Activated naive CD8-positive, alpha-beta T cell treated with anti-CD3 and anti-CD28 coated beads for 36 hours (primary cell): Measurements from ENCODE around the gene TRDMT1. TPM values are rescaled to one million over a fixed set of nuclear protein-coding genes. Genes with fewer than 3 reads are reported as not detected.

Experiments used
- DNase-seq: peaks from one replicate; pipeline ENCODE4 v3.0.0; 2021
- H3K27ac Mint-ChIP-seq: one replicate; pipeline ENCODE4 v1.8.0; 2022; ENCODE audit warnings: mild to moderate bottlenecking, moderate library complexity, mixed read lengths
- H3K27me3 Mint-ChIP-seq: one replicate; pipeline ENCODE4 v1.8.0; 2022; ENCODE audit warnings: mild to moderate bottlenecking, mixed read lengths
- H3K36me3 Mint-ChIP-seq: one replicate; pipeline ENCODE4 v1.8.0; 2021; ENCODE audit warnings: mild to moderate bottlenecking, mixed read lengths
- H3K4me1 Mint-ChIP-seq: one replicate; pipeline ENCODE4 v1.8.0; 2021; ENCODE audit warnings: mixed read lengths
- H3K4me3 Mint-ChIP-seq: one replicate; pipeline ENCODE4 v1.8.0; 2022; ENCODE audit warnings: mild to moderate bottlenecking, moderate library complexity, mixed read lengths
- H3K9me3 Mint-ChIP-seq: one replicate; pipeline ENCODE4 v1.8.0; 2022; ENCODE audit warnings: mixed read lengths
- total RNA-seq, 2 experiments: library from RNA; stranded (reverse); gene quantifications; one replicate each; pipeline ENCODE4 v1.2.3, GENCODE V29; 2021

TRDMT1 gene
- total RNA-seq, 2 experiments from 2014 or later = 9.5 to 9.6 TPM

GRCh38 chr10:17236468-17237148, 35.1 kb upstream of the TRDMT1 start:
- Mint-ChIP-seq H3K9me3 (no peaks in the 10 kb centered on the region), H3K36me3 (peaks cover 51% of the 10 kb centered on the region), H3K27ac (no peak overlapping the region), H3K27me3 (no peaks in the 10 kb centered on the region), H3K4me3 (no peak overlapping the region), H3K4me1 (peaks cover 44% of the 10 kb centered on the region)
- DNase-seq = no peak

DNA sequence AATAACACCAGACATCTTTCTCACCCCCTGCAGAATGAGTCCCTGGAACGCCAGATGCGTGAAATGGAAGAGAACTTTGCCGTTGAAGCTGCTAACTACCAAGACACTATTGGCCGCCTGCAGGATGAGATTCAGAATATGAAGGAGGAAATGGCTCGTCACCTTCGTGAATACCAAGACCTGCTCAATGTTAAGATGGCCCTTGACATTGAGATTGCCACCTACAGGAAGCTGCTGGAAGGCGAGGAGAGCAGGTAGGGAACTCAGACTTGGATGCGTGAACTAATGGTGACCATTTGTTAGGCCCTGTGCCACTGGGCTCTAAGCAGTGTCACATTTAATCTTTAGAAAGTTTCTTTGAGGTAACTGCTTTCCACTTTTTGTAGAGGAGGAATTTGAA, 33.7 kb upstream of the TRDMT1 start:
- Mint-ChIP-seq H3K9me3 (no peaks in the 10 kb centered on the region), H3K36me3 (peaks cover 66% of the 10 kb centered on the region), H3K27ac (peak overlapping the region; percentile 71), H3K27me3 (no peaks in the 10 kb centered on the region), H3K4me1 (peaks cover 52% of the 10 kb centered on the region), H3K4me3 (peak overlapping the region; percentile 25)
- no peak for DNase-seq

DNA sequence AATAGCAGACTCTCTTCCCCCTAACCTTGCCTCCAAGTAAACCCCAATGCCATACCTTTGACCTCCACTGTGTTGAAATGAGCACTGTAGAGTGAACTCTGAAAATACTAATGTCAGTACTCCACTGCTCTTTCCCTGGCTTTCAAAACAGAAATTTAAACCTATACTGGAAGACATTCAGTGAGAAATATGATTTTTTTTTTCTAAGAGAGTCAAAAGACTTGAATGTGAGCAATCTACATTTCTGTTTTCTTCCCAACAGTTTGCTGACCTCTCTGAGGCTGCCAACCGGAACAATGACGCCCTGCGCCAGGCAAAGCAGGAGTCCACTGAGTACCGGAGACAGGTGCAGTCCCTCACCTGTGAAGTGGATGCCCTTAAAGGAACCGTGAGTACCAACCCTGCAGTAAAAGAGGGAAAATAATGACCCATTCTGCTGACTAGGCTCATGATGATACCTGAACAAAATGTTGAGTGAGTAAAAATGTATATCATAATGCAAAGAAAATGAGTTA, 33.0 kb upstream of the TRDMT1 start:
- H3K4me1 Mint-ChIP-seq = peaks cover 52% of the 10 kb centered on the region
- H3K27me3 Mint-ChIP-seq = no peaks in the 10 kb centered on the region
- peaks cover 71% of the 10 kb centered on the region for H3K36me3 Mint-ChIP-seq
- H3K27ac Mint-ChIP-seq = peak overlapping the region; percentile 71
- no peaks in the 10 kb centered on the region for H3K9me3 Mint-ChIP-seq
- peak overlapping the region; percentile 5 for H3K4me3 Mint-ChIP-seq
- DNase-seq = no peak

- Mint-ChIP-seq H3K9me3 (no peaks in the 10 kb centered on the region), H3K36me3 (peaks cover 73% of the 10 kb centered on the region), H3K4me3 (peak overlapping the region; percentile 34), H3K4me1 (peaks cover 50% of the 10 kb centered on the region), H3K27ac (peak overlapping the region; percentile 73), H3K27me3 (no peaks in the 10 kb centered on the region)
- DNase-seq = no peak
Observed at GRCh38 chr10:17233286-17233991, 32.0 kb upstream of the TRDMT1 start.

DNA sequence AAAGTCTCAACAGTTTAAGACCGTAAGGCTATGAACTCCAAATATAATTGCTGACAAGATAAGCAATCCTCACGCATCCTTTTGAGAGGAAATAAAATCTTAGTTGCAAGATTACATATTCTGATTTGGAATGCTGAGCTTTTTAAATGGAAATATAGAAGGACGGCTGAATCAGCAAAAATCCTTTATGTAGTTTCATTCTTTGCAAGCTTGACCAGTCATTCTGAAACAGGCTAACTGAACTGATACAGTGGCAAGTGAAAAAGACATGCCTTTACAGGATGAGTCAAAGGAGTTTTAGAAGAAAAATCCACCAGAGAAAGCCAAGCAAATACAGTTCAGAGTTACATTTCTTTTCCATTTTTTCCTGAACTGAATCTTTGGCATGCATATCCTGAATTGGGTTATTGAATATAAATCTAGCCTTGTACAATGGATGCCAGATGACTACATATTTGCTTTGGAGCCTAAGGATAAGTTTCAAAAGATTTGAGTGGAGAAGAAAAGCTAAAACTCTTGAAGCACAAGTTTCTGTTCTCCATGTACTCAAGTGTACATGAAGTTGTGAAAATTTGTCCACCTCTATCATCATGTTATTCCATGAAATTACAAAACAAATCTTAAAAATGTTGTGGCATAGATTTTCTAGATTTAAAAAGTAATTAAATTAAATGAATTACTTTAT, 30.9 kb upstream of the TRDMT1 start:
- no peaks in the 10 kb centered on the region for H3K27me3 Mint-ChIP-seq
- H3K27ac Mint-ChIP-seq = peak overlapping the region; percentile 58
- H3K4me1 Mint-ChIP-seq = peaks cover 57% of the 10 kb centered on the region
- no peak for DNase-seq
- H3K36me3 Mint-ChIP-seq = peaks cover 71% of the 10 kb centered on the region
- no peaks in the 10 kb centered on the region for H3K9me3 Mint-ChIP-seq
- peak overlapping the region; percentile 98 for H3K4me3 Mint-ChIP-seq

- Mint-ChIP-seq H3K4me1 (peaks cover 63% of the 10 kb centered on the region), H3K27me3 (no peaks in the 10 kb centered on the region), H3K36me3 (peaks cover 71% of the 10 kb centered on the region), H3K27ac (peak overlapping the region; percentile 58), H3K4me3 (peak overlapping the region; percentile 98), H3K9me3 (no peaks in the 10 kb centered on the region)
- DNase-seq = no peak
Observed at GRCh38 chr10:17231788-17232187, 30.3 kb upstream of the TRDMT1 start.

DNA sequence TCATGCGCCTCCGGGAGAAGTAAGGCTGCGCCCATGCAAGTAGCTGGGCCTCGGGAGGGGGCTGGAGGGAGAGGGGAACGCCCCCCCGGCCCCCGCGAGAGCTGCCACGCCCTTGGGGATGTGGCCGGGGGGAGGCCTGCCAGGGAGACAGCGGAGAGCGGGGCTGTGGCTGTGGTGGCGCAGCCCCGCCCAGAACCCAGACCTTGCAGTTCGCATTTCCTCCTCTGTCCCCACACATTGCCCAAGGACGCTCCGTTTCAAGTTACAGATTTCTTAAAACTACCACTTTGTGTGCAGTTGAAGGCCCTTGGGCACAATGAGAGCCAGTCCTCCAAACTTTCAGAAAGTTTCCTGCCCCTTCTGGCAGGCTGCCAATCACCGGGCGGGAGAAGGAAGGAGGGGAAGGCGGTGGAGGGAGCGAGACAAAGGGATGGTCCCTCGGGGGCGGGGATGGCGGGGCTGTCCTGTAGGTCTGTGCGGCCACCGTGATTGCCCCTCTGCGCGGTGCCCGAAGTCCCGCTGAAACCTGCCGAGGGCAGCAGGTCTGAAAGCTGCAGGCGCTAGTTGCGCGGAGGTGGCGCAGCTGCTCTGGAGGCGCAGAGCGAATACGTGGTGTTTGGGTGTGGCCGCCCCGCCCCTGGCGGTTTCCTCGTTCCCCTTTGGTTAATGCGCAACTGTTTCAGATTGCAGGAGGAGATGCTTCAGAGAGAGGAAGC, 28.7 kb upstream of the TRDMT1 start:
- Mint-ChIP-seq H3K27me3 (no peaks in the 10 kb centered on the region), H3K36me3 (peaks cover 55% of the 10 kb centered on the region), H3K27ac (peak overlapping the region; percentile 95), H3K4me1 (peaks cover 61% of the 10 kb centered on the region), H3K4me3 (peak overlapping the region; percentile 98), H3K9me3 (no peaks in the 10 kb centered on the region)
- DNase-seq = peak; percentile 88

GRCh38 chr10:17229717-17229966, 28.2 kb upstream of the TRDMT1 start:
- DNase-seq = no peak
- H3K9me3 Mint-ChIP-seq = no peaks in the 10 kb centered on the region
- peaks cover 57% of the 10 kb centered on the region for H3K4me1 Mint-ChIP-seq
- no peaks in the 10 kb centered on the region for H3K27me3 Mint-ChIP-seq
- H3K4me3 Mint-ChIP-seq = peak overlapping the region; percentile 98
- H3K27ac Mint-ChIP-seq = peak overlapping the region; percentile 95
- H3K36me3 Mint-ChIP-seq = peaks cover 50% of the 10 kb centered on the region

DNA sequence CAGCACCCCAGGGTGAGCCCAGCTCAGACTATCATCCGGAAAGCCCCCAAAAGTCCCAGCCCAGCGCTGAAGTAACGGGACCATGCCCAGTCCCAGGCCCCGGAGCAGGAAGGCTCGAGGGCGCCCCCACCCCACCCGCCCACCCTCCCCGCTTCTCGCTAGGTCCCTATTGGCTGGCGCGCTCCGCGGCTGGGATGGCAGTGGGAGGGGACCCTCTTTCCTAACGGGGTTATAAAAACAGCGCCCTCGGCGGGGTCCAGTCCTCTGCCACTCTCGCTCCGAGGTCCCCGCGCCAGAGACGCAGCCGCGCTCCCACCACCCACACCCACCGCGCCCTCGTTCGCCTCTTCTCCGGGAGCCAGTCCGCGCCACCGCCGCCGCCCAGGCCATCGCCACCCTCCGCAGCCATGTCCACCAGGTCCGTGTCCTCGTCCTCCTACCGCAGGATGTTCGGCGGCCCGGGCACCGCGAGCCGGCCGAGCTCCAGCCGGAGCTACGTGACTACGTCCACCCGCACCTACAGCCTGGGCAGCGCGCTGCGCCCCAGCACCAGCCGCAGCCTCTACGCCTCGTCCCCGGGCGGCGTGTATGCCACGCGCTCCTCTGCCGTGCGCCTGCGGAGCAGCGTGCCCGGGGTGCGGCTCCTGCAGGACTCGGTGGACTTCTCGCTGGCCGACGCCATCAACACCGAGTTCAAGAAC, 27.7 kb upstream of the TRDMT1 start:
- no peaks in the 10 kb centered on the region for H3K27me3 Mint-ChIP-seq
- peak overlapping the region; percentile 95 for H3K27ac Mint-ChIP-seq
- peaks cover 52% of the 10 kb centered on the region for H3K4me1 Mint-ChIP-seq
- H3K9me3 Mint-ChIP-seq = no peaks in the 10 kb centered on the region
- DNase-seq = peak; percentile 80
- H3K4me3 Mint-ChIP-seq = peak overlapping the region; percentile 98
- H3K36me3 Mint-ChIP-seq = peaks cover 45% of the 10 kb centered on the region

- Mint-ChIP-seq H3K27ac (peak within 1 kb of the TSS; percentile 95), H3K4me3 (peak within 1 kb of the TSS; percentile 98), H3K9me3 (no peaks in the 10 kb centered on the region), H3K4me1 (peaks cover 46% of the 10 kb centered on the region), H3K27me3 (no peaks in the 10 kb centered on the region), H3K36me3 (peaks cover 37% of the 10 kb centered on the region)
- DNase-seq = peak; percentile 87
Observed at GRCh38 chr10:17228091-17229015, 26.9 kb upstream of the TRDMT1 start, which contains the start of gene VIM. Gene VIM, plus strand, starts transcription at chr10:17228241. Its CDS starts 1,182 bp downstream, at chr10:17229423.

- Mint-ChIP-seq H3K9me3 (no peaks in the 10 kb centered on the region), H3K4me1 (peaks cover 45% of the 10 kb centered on the region), H3K27ac (peak overlapping the region; percentile 95), H3K4me3 (peak overlapping the region; percentile 98), H3K27me3 (no peaks in the 10 kb centered on the region), H3K36me3 (peaks cover 31% of the 10 kb centered on the region)
- peak; percentile 24 for DNase-seq
Observed at GRCh38 chr10:17227367-17228090, 26.1 kb upstream of the TRDMT1 start.

- Mint-ChIP-seq H3K36me3 (peaks cover 25% of the 10 kb centered on the region), H3K27me3 (no peaks in the 10 kb centered on the region), H3K27ac (peak overlapping the region; percentile 95), H3K4me1 (peaks cover 43% of the 10 kb centered on the region), H3K9me3 (no peaks in the 10 kb centered on the region), H3K4me3 (peak overlapping the region; percentile 98)
- DNase-seq = no peak
Observed at GRCh38 chr10:17226891-17227303, 25.4 kb upstream of the TRDMT1 start.

DNA sequence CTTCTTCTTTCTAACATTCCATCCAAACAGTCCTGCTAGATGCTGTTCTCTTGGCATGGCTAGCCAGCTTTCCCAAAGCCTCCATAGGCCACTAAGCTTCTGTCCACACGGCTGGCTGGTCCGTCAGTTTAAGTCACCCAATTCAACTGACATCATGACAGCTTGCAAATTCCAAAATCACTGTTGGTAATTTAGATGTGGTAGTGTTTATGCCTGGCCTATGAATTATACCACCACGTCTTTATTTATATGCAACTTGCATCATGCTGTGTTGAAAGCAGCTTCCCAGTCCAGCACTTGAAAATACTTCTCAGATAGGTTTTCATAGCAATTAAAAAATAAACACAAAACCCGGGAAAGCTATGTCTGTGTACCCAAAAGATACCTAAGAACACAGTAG, 24.3 kb upstream of the TRDMT1 start:
- Mint-ChIP-seq H3K36me3 (peaks cover 14% of the 10 kb centered on the region), H3K9me3 (no peaks in the 10 kb centered on the region), H3K27ac (no peak overlapping the region), H3K27me3 (no peaks in the 10 kb centered on the region), H3K4me3 (no peak overlapping the region), H3K4me1 (peaks cover 36% of the 10 kb centered on the region)
- no peak for DNase-seq
